Measurements from ENCODE around the gene PTPRCAP. TPM values are rescaled to one million over a fixed set of nuclear protein-coding genes. Genes with fewer than 3 reads are reported as not detected.

PTPRCAP gene
- total and polyA plus RNA-seq, 2 experiments from 2014 or later = 0.43 TPM; not detected in 1

DNA sequence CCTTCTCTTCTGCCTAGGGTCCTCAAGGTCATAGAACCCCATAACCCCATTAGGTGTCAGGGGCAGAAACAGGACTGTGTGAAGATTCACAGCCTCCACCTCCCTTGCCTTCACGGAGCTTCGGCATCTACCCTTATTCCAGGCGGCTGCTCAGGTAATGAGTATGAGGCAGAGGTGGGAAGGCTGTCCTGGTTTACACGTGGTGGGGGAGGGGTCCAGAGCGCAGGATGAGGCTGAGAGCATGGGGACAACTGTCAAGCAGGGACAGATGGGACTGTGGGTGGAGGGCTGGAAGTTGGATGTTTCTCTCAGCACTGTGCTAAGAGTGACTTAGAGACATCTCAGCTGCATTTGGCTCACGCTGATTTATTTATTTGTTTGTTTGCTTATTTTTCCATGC is 50.0 kb downstream of the PTPRCAP start:
- no peak overlapping the region for H3K27ac ChIP-seq
- 0 out of 2 replicates have a peak, but pooled peaks cover 7% of the 10 kb centered on the region for H3F3A ChIP-seq (ENCODE audit: insufficient read depth)
- no peak overlapping the region for H3K4me2 ChIP-seq (ENCODE audit: unreplicated experiment)
- TF ChIP-seq EZH2 (IDR thresholded peaks at IDR 0.05; ENCODE audit: insufficient read depth, poor library complexity, severe bottlenecking) (no peak), EZH2phosphoT487 (IDR thresholded peaks at IDR 0.05; ENCODE audit: insufficient read depth, low read depth) (no peak)
- no peaks in the 10 kb centered on the region for H3K9me3 ChIP-seq (ENCODE audit: low read depth)
- H3K9ac ChIP-seq = no peak overlapping the region
- peaks cover 14% of the 10 kb centered on the region for H3K4me1 ChIP-seq (ENCODE audit: insufficient read depth)
- H2AFZ ChIP-seq = no peak overlapping the region
- no peak for DNase-seq
- H3K79me2 ChIP-seq (ENCODE audit: insufficient read depth) = peaks cover 20% of the 10 kb centered on the region
- in situ Hi-C loops (cut with MboI) = no loop called here
- no peaks in the 10 kb centered on the region for H3K9me2 ChIP-seq (ENCODE audit: insufficient read depth)
- no peaks in the 10 kb centered on the region for H3K36me3 ChIP-seq (ENCODE audit: low read depth)
- no peaks in the 10 kb centered on the region for H3K27me3 ChIP-seq (replicated peaks; ENCODE audit: insufficient read depth)
- 58 to 65% methylated on average over 6 of the region's 6 CpGs for WGBS, 2 experiments (ENCODE audit: low coverage in 1 of 2, low lambda C conversion rate in 2 of 2, missing lambda C conversion rate in 2 of 2)
- no peaks in the 10 kb centered on the region for H4K20me1 ChIP-seq (ENCODE audit: insufficient read depth)
- H3K4me3 ChIP-seq = no peak overlapping the region

DNA sequence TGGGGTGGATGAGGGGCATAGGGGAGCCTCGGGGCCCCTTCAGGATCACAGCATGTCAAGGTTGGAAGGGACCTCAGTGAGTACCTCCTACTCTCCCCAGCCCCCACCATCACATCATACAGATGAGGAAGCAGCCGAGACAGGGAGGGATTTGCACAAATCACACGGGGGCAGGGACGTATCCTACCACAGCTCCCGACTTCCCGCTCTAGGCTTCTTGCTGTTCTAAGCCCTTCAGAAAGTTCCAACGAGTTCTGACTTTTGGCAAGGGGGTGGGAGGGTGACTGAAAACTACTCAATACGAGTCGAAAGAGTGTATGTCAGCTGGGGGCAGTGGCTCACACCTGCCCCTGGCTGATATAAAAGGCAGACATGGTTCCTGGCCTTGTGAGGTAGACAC is 50.4 kb downstream of the PTPRCAP start:
- peaks cover 16% of the 10 kb centered on the region for H3K79me2 ChIP-seq (ENCODE audit: insufficient read depth)
- no peak overlapping the region for H3K4me3 ChIP-seq
- no peak overlapping the region for H3K4me2 ChIP-seq (ENCODE audit: unreplicated experiment)
- no peak overlapping the region for H2AFZ ChIP-seq
- H3K36me3 ChIP-seq (ENCODE audit: low read depth) = no peaks in the 10 kb centered on the region
- H3K4me1 ChIP-seq (ENCODE audit: insufficient read depth) = peaks cover 14% of the 10 kb centered on the region
- WGBS, 2 experiments (ENCODE audit: low coverage in 1 of 2, low lambda C conversion rate in 2 of 2, missing lambda C conversion rate in 2 of 2) = 43% methylated on average over 9 of the region's 9 CpGs
- in situ Hi-C loops (cut with MboI) = no loop called here
- H3K9ac ChIP-seq = no peak overlapping the region
- no peaks in the 10 kb centered on the region for H4K20me1 ChIP-seq (ENCODE audit: insufficient read depth)
- no peaks in the 10 kb centered on the region for H3K9me2 ChIP-seq (ENCODE audit: insufficient read depth)
- no peaks in the 10 kb centered on the region for H3K9me3 ChIP-seq (ENCODE audit: low read depth)
- no peak for TF ChIP-seq EZH2phosphoT487 (IDR thresholded peaks at IDR 0.05; ENCODE audit: insufficient read depth, low read depth)
- TF ChIP-seq EZH2 (IDR thresholded peaks at IDR 0.05; ENCODE audit: insufficient read depth, poor library complexity, severe bottlenecking) = no peak
- no peak for DNase-seq
- 0 out of 2 replicates have a peak, but pooled peaks cover 7% of the 10 kb centered on the region for H3F3A ChIP-seq (ENCODE audit: insufficient read depth)
- no peak overlapping the region for H3K27ac ChIP-seq
- H3K27me3 ChIP-seq (replicated peaks; ENCODE audit: insufficient read depth) = no peaks in the 10 kb centered on the region

Small RNAs within 50 kb of the gene (small RNA-seq; reads per million reads assigned to genes)
- gene RNU6-1238P (ENCODE audit: low read depth, low replicate concordance) = not detected

Other genes starting within 250 kb of the PTPRCAP start
- gene GRK2, start 171.2 kb downstream of the PTPRCAP start, total RNA-seq (2014; rRNA removed; shearing (Covaris generic)) = 43.0 and 54.9 TPM in 2 replicates
- 6.0 and 7.8 TPM in 2 replicates for gene GRK2, start 171.2 kb downstream of the PTPRCAP start, polyA plus RNA-seq (2016; fragmentation: Nextera tagmentation; extraction: Ambion mirVana)
- 27.6 and 42.9 TPM in 2 replicates for gene ANKRD13D, start 148.4 kb downstream of the PTPRCAP start, total RNA-seq (2014; rRNA removed; shearing (Covaris generic))
- 13.4 and 16.4 TPM in 2 replicates for gene ANKRD13D, start 148.4 kb downstream of the PTPRCAP start, polyA plus RNA-seq (2016; fragmentation: Nextera tagmentation; extraction: Ambion mirVana)
- gene SSH3, start 134.2 kb downstream of the PTPRCAP start, total RNA-seq (2014; rRNA removed; shearing (Covaris generic)) = 20.1 and 41.6 TPM in 2 replicates
- gene SSH3, start 134.2 kb downstream of the PTPRCAP start, polyA plus RNA-seq (2016; fragmentation: Nextera tagmentation; extraction: Ambion mirVana) = 25.2 and 26.4 TPM in 2 replicates
- 86.6 and 109 TPM in 2 replicates for gene POLD4, start 84.1 kb downstream of the PTPRCAP start, total RNA-seq (2014; rRNA removed; shearing (Covaris generic))
- 121 and 136 TPM in 2 replicates for gene POLD4, start 84.1 kb downstream of the PTPRCAP start, polyA plus RNA-seq (2016; fragmentation: Nextera tagmentation; extraction: Ambion mirVana)
- gene CLCF1, start 64.1 kb downstream of the PTPRCAP start, total RNA-seq (2014; rRNA removed; shearing (Covaris generic)) = 33.0 and 39.1 TPM in 2 replicates
- gene CLCF1, start 64.1 kb downstream of the PTPRCAP start, polyA plus RNA-seq (2016; fragmentation: Nextera tagmentation; extraction: Ambion mirVana) = 20.0 and 21.1 TPM in 2 replicates
- 0.51 and 4.6 TPM in 2 replicates for gene RAD9A, start 45.7 kb downstream of the PTPRCAP start, total RNA-seq (2014; rRNA removed; shearing (Covaris generic))
- 3.9 and 5.7 TPM in 2 replicates for gene RAD9A, start 45.7 kb downstream of the PTPRCAP start, polyA plus RNA-seq (2016; fragmentation: Nextera tagmentation; extraction: Ambion mirVana)
- 140 and 172 TPM in 2 replicates for gene PPP1CA, start 35.8 kb downstream of the PTPRCAP start, total RNA-seq (2014; rRNA removed; shearing (Covaris generic))
- gene PPP1CA, start 35.8 kb downstream of the PTPRCAP start, polyA plus RNA-seq (2016; fragmentation: Nextera tagmentation; extraction: Ambion mirVana) = 207 and 222 TPM in 2 replicates
- gene TBC1D10C, start 33.6 kb downstream of the PTPRCAP start, total RNA-seq (2014; rRNA removed; shearing (Covaris generic)) = not detected in 2 replicates
- gene TBC1D10C, start 33.6 kb downstream of the PTPRCAP start, polyA plus RNA-seq (2016; fragmentation: Nextera tagmentation; extraction: Ambion mirVana) = 0.25 TPM in 1 of 2 replicates, not detected in the other
- 0.38 and 0.43 TPM in 2 replicates for gene CARNS1, start 22.0 kb downstream of the PTPRCAP start, total RNA-seq (2014; rRNA removed; shearing (Covaris generic))
- 0.13 and 0.38 TPM in 2 replicates for gene CARNS1, start 22.0 kb downstream of the PTPRCAP start, polyA plus RNA-seq (2016; fragmentation: Nextera tagmentation; extraction: Ambion mirVana)
- gene RPS6KB2, start 9.2 kb downstream of the PTPRCAP start, total RNA-seq (2014; rRNA removed; shearing (Covaris generic)) = 68.0 and 71.2 TPM in 2 replicates
- 52.3 and 53.0 TPM in 2 replicates for gene RPS6KB2, start 9.2 kb downstream of the PTPRCAP start, polyA plus RNA-seq (2016; fragmentation: Nextera tagmentation; extraction: Ambion mirVana)
- 107 and 113 TPM in 2 replicates for gene CORO1B, start 5.8 kb upstream of the PTPRCAP start, total RNA-seq (2014; rRNA removed; shearing (Covaris generic))
- gene CORO1B, start 5.8 kb upstream of the PTPRCAP start, polyA plus RNA-seq (2016; fragmentation: Nextera tagmentation; extraction: Ambion mirVana) = 78.1 and 80.2 TPM in 2 replicates
- not detected in 2 replicates for gene GPR152, start 15.0 kb upstream of the PTPRCAP start, total RNA-seq (2014; rRNA removed; shearing (Covaris generic))
- not detected in 2 replicates for gene GPR152, start 15.0 kb upstream of the PTPRCAP start, polyA plus RNA-seq (2016; fragmentation: Nextera tagmentation; extraction: Ambion mirVana)
- not detected in 2 replicates for gene CABP4, start 17.7 kb upstream of the PTPRCAP start, total RNA-seq (2014; rRNA removed; shearing (Covaris generic))
- gene CABP4, start 17.7 kb upstream of the PTPRCAP start, polyA plus RNA-seq (2016; fragmentation: Nextera tagmentation; extraction: Ambion mirVana) = not detected in 2 replicates
- gene TMEM134, start 31.6 kb upstream of the PTPRCAP start, total RNA-seq (2014; rRNA removed; shearing (Covaris generic)) = 13.4 and 67.2 TPM in 2 replicates
- 99.3 and 103 TPM in 2 replicates for gene TMEM134, start 31.6 kb upstream of the PTPRCAP start, polyA plus RNA-seq (2016; fragmentation: Nextera tagmentation; extraction: Ambion mirVana)
- gene AIP, start 45.3 kb upstream of the PTPRCAP start, total RNA-seq (2014; rRNA removed; shearing (Covaris generic)) = 46.4 and 58.5 TPM in 2 replicates
- gene AIP, start 45.3 kb upstream of the PTPRCAP start, polyA plus RNA-seq (2016; fragmentation: Nextera tagmentation; extraction: Ambion mirVana) = 56.1 and 57.3 TPM in 2 replicates
- 30.7 and 31.2 TPM in 2 replicates for gene PITPNM1, start 67.7 kb upstream of the PTPRCAP start, total RNA-seq (2014; rRNA removed; shearing (Covaris generic))
- gene PITPNM1, start 67.7 kb upstream of the PTPRCAP start, polyA plus RNA-seq (2016; fragmentation: Nextera tagmentation; extraction: Ambion mirVana) = 10.8 and 12.1 TPM in 2 replicates
- gene CDK2AP2, start 70.5 kb upstream of the PTPRCAP start, total RNA-seq (2014; rRNA removed; shearing (Covaris generic)) = 20.5 and 29.6 TPM in 2 replicates
- gene CDK2AP2, start 70.5 kb upstream of the PTPRCAP start, polyA plus RNA-seq (2016; fragmentation: Nextera tagmentation; extraction: Ambion mirVana) = 54.1 and 55.2 TPM in 2 replicates
- not detected in 2 replicates for gene CABP2, start 85.8 kb upstream of the PTPRCAP start, total RNA-seq (2014; rRNA removed; shearing (Covaris generic))
- gene CABP2, start 85.8 kb upstream of the PTPRCAP start, polyA plus RNA-seq (2016; fragmentation: Nextera tagmentation; extraction: Ambion mirVana) = not detected in 2 replicates
- gene GSTP1, start 146.1 kb upstream of the PTPRCAP start, total RNA-seq (2014; rRNA removed; shearing (Covaris generic)) = 355 and 606 TPM in 2 replicates
- gene GSTP1, start 146.1 kb upstream of the PTPRCAP start, polyA plus RNA-seq (2016; fragmentation: Nextera tagmentation; extraction: Ambion mirVana) = 743 and 767 TPM in 2 replicates
- 168 and 209 TPM in 2 replicates for gene NDUFV1, start 169.3 kb upstream of the PTPRCAP start, total RNA-seq (2014; rRNA removed; shearing (Covaris generic))
- gene NDUFV1, start 169.3 kb upstream of the PTPRCAP start, polyA plus RNA-seq (2016; fragmentation: Nextera tagmentation; extraction: Ambion mirVana) = 136 TPM in 2 replicates
- 2.0 and 4.8 TPM in 2 replicates for gene NUDT8, start 192.3 kb upstream of the PTPRCAP start, total RNA-seq (2014; rRNA removed; shearing (Covaris generic))
- gene NUDT8, start 192.3 kb upstream of the PTPRCAP start, polyA plus RNA-seq (2016; fragmentation: Nextera tagmentation; extraction: Ambion mirVana) = 4.1 TPM in 2 replicates
- gene TBX10, start 202.1 kb upstream of the PTPRCAP start, total RNA-seq (2014; rRNA removed; shearing (Covaris generic)) = not detected in 2 replicates
- gene TBX10, start 202.1 kb upstream of the PTPRCAP start, polyA plus RNA-seq (2016; fragmentation: Nextera tagmentation; extraction: Ambion mirVana) = not detected in 2 replicates
- gene ACY3, start 213.0 kb upstream of the PTPRCAP start, total RNA-seq (2014; rRNA removed; shearing (Covaris generic)) = not detected in 2 replicates
- not detected in 2 replicates for gene ACY3, start 213.0 kb upstream of the PTPRCAP start, polyA plus RNA-seq (2016; fragmentation: Nextera tagmentation; extraction: Ambion mirVana)
- not detected in 2 replicates for gene ALDH3B2, start 236.9 kb upstream of the PTPRCAP start, total RNA-seq (2014; rRNA removed; shearing (Covaris generic))
- not detected in 2 replicates for gene ALDH3B2, start 236.9 kb upstream of the PTPRCAP start, polyA plus RNA-seq (2016; fragmentation: Nextera tagmentation; extraction: Ambion mirVana)

Measured in GM23248 (cell line).